Erythroblast (primary cell): Measurements from ENCODE around the gene ATRAID.

Experiments
- GATA1 ChIP-seq: IDR thresholded peaks from 2 replicates; pipeline ENCODE4 v1.6.1; 2011; ENCODE audit warnings: low read depth, mild to moderate bottlenecking, control low read depth, low read length, moderate library complexity
- POLR2A ChIP-seq: IDR thresholded peaks from 2 replicates; pipeline ENCODE4 v1.6.1; 2011; ENCODE audit warnings: mild to moderate bottlenecking, low read length

DNA sequence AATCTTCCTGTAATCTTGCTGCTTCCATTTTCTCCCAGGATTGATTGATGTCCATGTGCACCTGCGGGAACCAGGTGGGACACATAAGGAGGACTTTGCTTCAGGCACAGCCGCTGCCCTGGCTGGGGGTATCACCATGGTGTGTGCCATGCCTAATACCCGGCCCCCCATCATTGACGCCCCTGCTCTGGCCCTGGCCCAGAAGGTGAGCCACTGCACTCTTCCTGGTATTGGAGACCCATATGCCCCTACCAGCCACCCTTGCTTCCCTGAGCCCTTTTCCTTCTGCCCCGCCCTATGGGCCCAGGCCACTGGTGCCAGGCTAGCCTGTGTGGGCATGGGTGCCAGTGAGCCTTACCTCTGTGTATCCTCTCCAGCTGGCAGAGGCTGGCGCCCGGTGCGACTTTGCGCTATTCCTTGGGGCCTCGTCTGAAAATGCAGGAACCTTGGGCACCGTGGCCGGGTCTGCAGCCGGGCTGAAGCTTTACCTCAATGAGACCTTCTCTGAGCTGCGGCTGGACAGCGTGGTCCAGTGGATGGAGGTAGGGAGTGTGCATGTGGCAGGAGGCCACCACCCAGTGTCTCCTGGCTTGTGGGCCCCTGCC is 25.6 kb downstream of the ATRAID start:
- TF ChIP-seq POLR2A = no peak
- TF ChIP-seq GATA1 = no peak
